Colonic mucosa (tissue), 4 donors: ENCODE measurements around the gene ZBTB34. TPM values are rescaled to one million over a fixed set of nuclear protein-coding genes. Genes with fewer than 3 reads are reported as not detected.
"Not testable (repeated sequence)": the region's sequence is repeated elsewhere in the genome, so short reads cannot be mapped to it uniquely, and the experiment has no call there.

ENCODE experiments used
- DNase-seq: peaks from one replicate; pipeline ENCODE4 v3.0.0-alpha.2; 2020
- H3K27ac ChIP-seq: fragments of 200-600 bp; one replicate; pipeline ENCODE4 v1.8.0; 2021
- H3K27me3 ChIP-seq: fragments of 200-600 bp; one replicate; pipeline ENCODE4 v1.8.0; 2021
- H3K36me3 ChIP-seq: fragments of 200-600 bp; one replicate; pipeline ENCODE4 v1.8.0; 2021
- H3K4me1 ChIP-seq: fragments of 200-600 bp; one replicate; pipeline ENCODE4 v1.8.0; 2021; ENCODE audit warnings: mild to moderate bottlenecking
- H3K4me3 ChIP-seq: fragments of 200-600 bp; one replicate; pipeline ENCODE4 v1.8.0; 2021
- H3K9ac ChIP-seq, 2 donors: one replicate each; pipeline ENCODE4 v1.7.0; 2013; ENCODE audit warnings: control low read depth in 2 of 2, low read depth in 2 of 2, low read length in 2 of 2
- H3K9me3 ChIP-seq: fragments of 200-600 bp; one replicate; pipeline ENCODE4 v1.8.0; 2021
- CTCF ChIP-seq: fragments of 200-600 bp; IDR thresholded peaks from one replicate; pipeline ENCODE4 v1.8.0; 2022; ENCODE audit warnings: antibody characterized with exemption, mild to moderate bottlenecking
- intact Hi-C: fragments of 100-400 bp; cut with DNase I; formaldehyde crosslinking; loops from one replicate; pipeline ENCODE4 v1.14.1; 2022
- total RNA-seq, 2 donors: library from RNA; stranded (reverse); fragmentation: NEBNext Ultra II Directional in 1 of 2; extraction: Animal tissue kit (Norgen Biotek cat#: 25700) in 1 of 2; gene quantifications; one replicate each; pipeline ENCODE4 v1.2.1, GENCODE V29; 2021
- donor health status: healthy.
- donor health status: DM: no; HTN: no; CAD: no.
- donor health status: DM: no; HTN: no; CAD: no.

The ZBTB34 gene
- total RNA-seq, result 10 to 100 TPM in 1 of 2 donors, 1 to 10 TPM in 1; 4.6 to 10.3 TPM

GRCh38 chr9:126860077-126860756 is at the start of gene ZBTB34:
TSS of gene ZBTB34 (plus strand) at chr9:126860639. CDS start at chr9:126879400, 18,761 bp downstream.
- peaks cover 16% of the 10 kb centered on the region for H3K4me1 ChIP-seq
- DNase-seq, result peak; percentile 75
- peaks cover 10% of the 10 kb centered on the region for H3K36me3 ChIP-seq
- peak within 1 kb of the TSS; percentile 83 to 90 for H3K9ac ChIP-seq
- H3K27me3 ChIP-seq, result no peaks in the 10 kb centered on the region
- no peaks in the 10 kb centered on the region for H3K9me3 ChIP-seq
- intact Hi-C loops, result loop anchor here (10.0 kb wide), 1 partner anchor 335 kb away; no protein-coding TSS in a partner anchor
- TF ChIP-seq CTCF, result peak; percentile 100
- peak within 1 kb of the TSS; percentile 91 for H3K27ac ChIP-seq
- peak within 1 kb of the TSS; percentile 90 for H3K4me3 ChIP-seq

GRCh38 chr9:126813072-126813471 is 47.4 kb upstream of the ZBTB34 start:
- H3K9ac ChIP-seq, result no peak overlapping the region
- H3K27ac ChIP-seq, result no peak overlapping the region
- intact Hi-C loops, result no loop called here
- no peaks in the 10 kb centered on the region for H3K4me1 ChIP-seq
- DNase-seq, result no peak
- H3K36me3 ChIP-seq, result no peaks in the 10 kb centered on the region
- H3K9me3 ChIP-seq, result no peaks in the 10 kb centered on the region
- TF ChIP-seq CTCF, result no peak
- no peak overlapping the region for H3K4me3 ChIP-seq
- H3K27me3 ChIP-seq, result no peaks in the 10 kb centered on the region

- Histone ChIP-seq H3K9me3 (no peaks in the 10 kb centered on the region), H3K9ac (no peak overlapping the region), H3K4me1 (no peaks in the 10 kb centered on the region), H3K4me3 (no peak overlapping the region), H3K36me3 (no peaks in the 10 kb centered on the region), H3K27me3 (no peaks in the 10 kb centered on the region), H3K27ac (no peak overlapping the region)
- no peak for DNase-seq
- no peak for TF ChIP-seq CTCF
- intact Hi-C loops, result no loop called here
These were observed 46.3 kb upstream of the ZBTB34 start for GRCh38 chr9:126814091-126814490.

- H3K36me3 ChIP-seq, H3K9me3 ChIP-seq, DNase-seq, H3K4me1 ChIP-seq, H3K27ac ChIP-seq, H3K9ac ChIP-seq, intact Hi-C loops, H3K27me3 ChIP-seq, H3K4me3 ChIP-seq: not testable (repeated sequence)
These were observed 42.8 kb upstream of the ZBTB34 start for GRCh38 chr9:126817615-126818014.

GRCh38 chr9:126818482-126818881 is 42.0 kb upstream of the ZBTB34 start:
- no peak for TF ChIP-seq CTCF
- no peak for DNase-seq
- H3K4me1 ChIP-seq, result no peaks in the 10 kb centered on the region
- intact Hi-C loops, result no loop called here
- no peak overlapping the region for H3K9ac ChIP-seq
- no peak overlapping the region for H3K27ac ChIP-seq
- no peak overlapping the region for H3K4me3 ChIP-seq
- no peaks in the 10 kb centered on the region for H3K9me3 ChIP-seq
- no peaks in the 10 kb centered on the region for H3K36me3 ChIP-seq
- no peaks in the 10 kb centered on the region for H3K27me3 ChIP-seq

GRCh38 chr9:126819482-126819881 is 41.0 kb upstream of the ZBTB34 start:
- Histone ChIP-seq H3K9ac (no peak overlapping the region), H3K27ac (no peak overlapping the region), H3K36me3 (no peaks in the 10 kb centered on the region), H3K9me3 (no peaks in the 10 kb centered on the region), H3K4me1 (peaks cover 4% of the 10 kb centered on the region), H3K27me3 (no peaks in the 10 kb centered on the region), H3K4me3 (no peak overlapping the region)
- no peak for TF ChIP-seq CTCF
- DNase-seq, result no peak
- intact Hi-C loops, result no loop called here
